GM12874 (cell line): ENCODE data around the gene SLC9A1.

Experiments used
- CTCF ChIP-seq: IDR thresholded peaks from 2 replicates; pipeline ENCODE4 v1.5.1; 2011; ENCODE audit warnings: low read depth, mild to moderate bottlenecking, control low read depth, low read length, moderate library complexity; ENCODE audit not compliant: insufficient read depth

Gene SLC9A1

DNA sequence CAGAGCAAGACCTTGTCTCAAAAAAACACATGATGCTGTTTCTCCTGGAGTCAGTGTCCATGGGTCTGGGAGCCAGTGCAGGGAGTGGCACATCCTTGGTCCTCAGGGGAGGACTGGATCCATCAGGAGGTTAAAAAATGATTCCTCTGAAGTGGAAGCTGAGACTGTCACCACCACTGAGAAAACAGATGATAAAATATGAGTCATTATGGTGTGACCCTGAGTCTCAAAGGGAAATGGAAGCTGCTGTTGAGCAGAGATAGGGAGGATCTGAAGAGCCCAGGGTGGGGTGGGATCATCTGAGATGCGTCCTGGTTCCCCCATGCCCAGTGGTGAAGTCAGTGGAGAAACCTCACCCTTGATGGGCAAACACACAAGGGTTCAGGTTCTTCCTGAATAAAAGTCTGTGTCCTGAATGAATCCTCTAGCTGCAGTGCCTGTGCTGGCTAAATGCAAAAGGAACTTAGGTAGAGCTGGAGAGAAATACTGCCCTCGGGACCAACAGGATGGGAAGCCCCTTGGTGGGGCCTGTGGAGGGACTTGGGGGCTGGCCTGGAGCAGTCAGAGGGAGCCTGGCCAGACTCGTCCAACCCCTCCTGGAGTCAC is 80.6 kb downstream of the SLC9A1 start:
- TF ChIP-seq CTCF = no peak

DNA sequence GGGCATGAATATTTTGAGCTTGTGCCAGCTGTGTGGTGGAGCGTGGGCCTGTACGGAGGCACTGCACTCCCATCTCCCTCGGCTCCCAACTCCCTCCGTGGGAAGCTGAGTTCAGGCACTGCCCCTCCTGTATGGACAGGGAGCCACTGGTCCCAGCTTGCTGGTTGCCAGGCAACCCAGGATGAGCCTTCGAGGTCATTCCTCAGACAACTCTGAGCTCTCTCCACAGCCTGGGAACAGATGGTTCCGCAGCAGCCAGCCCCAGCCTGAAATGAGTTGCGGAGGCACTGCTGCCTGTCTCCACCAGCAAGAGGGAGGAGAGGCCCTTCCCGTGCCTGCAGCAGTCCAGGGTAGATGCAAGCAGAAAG is 83.9 kb downstream of the SLC9A1 start:
- TF ChIP-seq CTCF = no peak

- TF ChIP-seq CTCF = no peak
Observed at GRCh38 chr1:27070390-27071048, 84.4 kb downstream of the SLC9A1 start.

DNA sequence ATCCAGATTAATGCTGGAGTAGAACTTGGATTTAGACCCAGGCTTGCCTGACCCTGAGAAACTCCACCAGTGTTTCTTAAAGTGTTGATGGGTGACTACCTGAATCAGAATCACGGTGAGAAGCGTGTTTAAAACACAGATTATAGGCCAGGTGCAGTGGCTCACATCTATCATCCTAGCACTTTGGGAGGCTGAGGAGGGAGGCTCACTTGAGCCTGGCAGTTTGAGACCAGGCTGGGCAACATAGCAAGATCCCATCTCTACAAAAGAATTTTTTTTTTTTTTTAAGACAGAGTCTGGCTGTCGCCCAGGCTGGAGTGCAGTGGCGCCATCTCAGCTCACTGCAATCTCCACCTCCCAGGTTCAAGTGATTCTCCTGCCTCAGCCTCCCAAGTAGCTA is 86.0 kb downstream of the SLC9A1 start:
- TF ChIP-seq CTCF = no peak

DNA sequence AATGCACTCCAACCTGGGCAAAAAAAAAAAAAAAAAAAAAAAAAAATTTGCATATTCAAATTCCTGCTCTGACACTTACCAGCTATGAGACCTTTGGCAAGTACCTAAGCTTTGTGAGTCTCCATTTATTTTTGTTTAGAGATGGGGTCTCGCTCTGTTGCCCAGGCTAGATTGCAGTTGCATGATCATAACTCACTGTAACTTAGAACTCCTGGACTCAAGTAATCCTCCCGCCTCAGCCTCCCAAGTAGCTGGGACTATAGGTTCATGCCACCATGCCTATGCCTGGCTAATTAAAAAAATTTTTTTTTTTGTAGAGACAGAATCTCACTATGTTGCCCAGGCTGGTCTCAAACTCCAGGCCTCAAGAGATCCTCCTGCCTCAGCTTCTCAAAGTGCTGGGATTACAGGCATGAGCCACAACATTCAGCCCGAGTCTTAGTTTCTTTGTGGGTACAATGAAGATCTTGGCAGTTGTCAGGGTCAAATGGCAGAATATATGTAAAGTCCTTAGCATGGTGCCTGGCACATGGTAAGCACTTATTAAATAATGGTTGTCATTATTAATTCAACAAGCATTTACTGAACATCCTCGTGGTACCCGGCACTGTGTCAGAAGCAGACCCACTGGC is 88.8 kb downstream of the SLC9A1 start:
- no peak for TF ChIP-seq CTCF

GRCh38 chr1:27060891-27061290 is 94.0 kb downstream of the SLC9A1 start:
- TF ChIP-seq CTCF = no peak

- no peak for TF ChIP-seq CTCF
Observed at GRCh38 chr1:27058966-27059669, 95.8 kb downstream of the SLC9A1 start.
